ENCODE measurements around the gene GNL1.
"Not testable (repeated sequence)": the region's sequence is repeated elsewhere in the genome, so short reads cannot be mapped to it uniquely, and the experiment has no call there.

Gene GNL1

GRCh38 chr6:30537931-30538330 lies 18.4 kb downstream of the GNL1 start:
- H3K27me3 ChIP-seq (ENCODE audit: control insufficient read depth in 2 of 2, insufficient read depth in 2 of 2, low read length in 2 of 2), result no peaks in the 10 kb centered on the region
- no peaks in the 10 kb centered on the region for H3K36me3 ChIP-seq (ENCODE audit: control insufficient read depth in 2 of 2, insufficient read depth in 2 of 2, low read length in 2 of 2)
- no peak overlapping the region for H3K9ac ChIP-seq (ENCODE audit: low read depth in 1 of 2, low read length in 2 of 2)
- H3K4me3 ChIP-seq (ENCODE audit: low read length in 2 of 2), result no peak overlapping the region
- H3K4me1 ChIP-seq (ENCODE audit: control insufficient read depth in 2 of 2, insufficient read depth in 2 of 2, low read length in 2 of 2), result peaks cover 0 to 7% of the 10 kb centered on the region in 2 donors
- no peaks in the 10 kb centered on the region for H3K9me3 ChIP-seq (ENCODE audit: control insufficient read depth in 2 of 2, low read length in 2 of 2)
- H3K27ac ChIP-seq (ENCODE audit: low read depth in 2 of 2, low read length in 2 of 2), result no peak overlapping the region

- peaks cover 0 to 6% of the 10 kb centered on the region in 2 donors for H3K4me1 ChIP-seq (ENCODE audit: control insufficient read depth in 2 of 2, insufficient read depth in 2 of 2, low read length in 2 of 2)
- H3K9ac ChIP-seq (ENCODE audit: low read depth in 1 of 2, low read length in 2 of 2), result no peak overlapping the region
- H3K36me3 ChIP-seq (ENCODE audit: control insufficient read depth in 2 of 2, insufficient read depth in 2 of 2, low read length in 2 of 2), result no peaks in the 10 kb centered on the region
- no peak overlapping the region for H3K4me3 ChIP-seq (ENCODE audit: low read length in 2 of 2)
- no peaks in the 10 kb centered on the region for H3K27me3 ChIP-seq (ENCODE audit: control insufficient read depth in 2 of 2, insufficient read depth in 2 of 2, low read length in 2 of 2)
- no peak overlapping the region for H3K27ac ChIP-seq (ENCODE audit: low read depth in 2 of 2, low read length in 2 of 2)
- H3K9me3 ChIP-seq (ENCODE audit: control insufficient read depth in 2 of 2, low read length in 2 of 2), result no peaks in the 10 kb centered on the region
Observed at GRCh38 chr6:30533460-30534294, 22.6 kb downstream of the GNL1 start.

DNA sequence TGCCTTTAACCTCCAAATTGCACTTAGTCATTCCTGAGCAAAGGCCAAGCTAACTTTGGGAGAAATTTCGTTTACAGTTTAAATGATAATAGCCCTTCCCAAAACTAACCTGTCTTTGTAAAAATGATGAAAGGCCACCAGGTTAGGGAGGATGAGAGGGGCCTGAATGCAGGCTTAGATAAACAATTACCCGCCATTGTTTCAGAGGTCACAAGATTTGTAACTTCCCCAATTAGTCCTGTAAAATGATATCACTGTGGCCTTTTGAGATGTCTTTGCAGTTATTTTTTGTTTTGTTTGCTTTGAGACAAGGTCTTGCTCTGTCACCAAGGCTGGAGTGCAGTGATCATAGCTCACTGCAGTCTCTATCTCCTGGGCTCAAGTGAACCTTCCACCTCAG lies 26.3 kb downstream of the GNL1 start:
- Histone ChIP-seq H3K4me3 (ENCODE audit: low read length in 2 of 2) (no peak overlapping the region), H3K4me1 (ENCODE audit: control insufficient read depth in 2 of 2, insufficient read depth in 2 of 2, low read length in 2 of 2) (peaks cover 4 to 6% of the 10 kb centered on the region in 2 donors), H3K9ac (ENCODE audit: low read depth in 1 of 2, low read length in 2 of 2) (no peak overlapping the region), H3K9me3 (ENCODE audit: control insufficient read depth in 2 of 2, low read length in 2 of 2) (no peaks in the 10 kb centered on the region), H3K36me3 (ENCODE audit: control insufficient read depth in 2 of 2, insufficient read depth in 2 of 2, low read length in 2 of 2) (no peaks in the 10 kb centered on the region), H3K27me3 (ENCODE audit: control insufficient read depth in 2 of 2, insufficient read depth in 2 of 2, low read length in 2 of 2) (no peaks in the 10 kb centered on the region), H3K27ac (ENCODE audit: low read depth in 2 of 2, low read length in 2 of 2) (no peak overlapping the region)

DNA sequence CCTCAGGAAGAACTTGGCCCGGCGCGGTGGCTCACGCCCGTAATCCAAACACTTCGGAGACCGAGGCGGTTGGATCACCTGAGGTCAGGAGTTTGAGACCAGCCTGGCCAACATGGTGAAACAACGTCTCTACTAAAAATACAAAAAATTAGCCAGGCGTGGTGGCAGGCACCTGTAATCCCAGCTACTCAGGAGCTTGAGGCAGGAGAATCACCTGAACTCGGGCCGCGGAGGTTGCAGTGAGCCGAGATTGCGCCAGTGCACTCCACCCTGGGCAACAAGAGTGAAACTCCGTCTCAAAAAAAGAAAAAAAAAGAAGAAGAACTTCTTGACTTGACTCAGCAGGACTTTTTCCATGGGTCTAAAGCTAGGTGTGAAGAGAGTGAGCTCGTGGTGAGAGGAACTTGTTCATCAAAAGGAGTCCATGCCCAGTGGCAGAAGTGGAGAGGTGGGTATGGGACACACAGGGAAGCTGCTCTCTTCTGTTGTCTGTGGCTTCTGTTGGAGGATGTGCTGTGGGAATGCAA lies 26.9 kb downstream of the GNL1 start:
- not testable (repeated sequence) for H3K4me3 ChIP-seq (ENCODE audit: low read length in 2 of 2); H3K36me3 ChIP-seq (ENCODE audit: control insufficient read depth in 2 of 2, insufficient read depth in 2 of 2, low read length in 2 of 2); H3K4me1 ChIP-seq (ENCODE audit: control insufficient read depth in 2 of 2, insufficient read depth in 2 of 2, low read length in 2 of 2); H3K27ac ChIP-seq (ENCODE audit: low read depth in 2 of 2, low read length in 2 of 2); H3K27me3 ChIP-seq (ENCODE audit: control insufficient read depth in 2 of 2, insufficient read depth in 2 of 2, low read length in 2 of 2); H3K9me3 ChIP-seq (ENCODE audit: control insufficient read depth in 2 of 2, low read length in 2 of 2); H3K9ac ChIP-seq (ENCODE audit: low read depth in 1 of 2, low read length in 2 of 2)

DNA sequence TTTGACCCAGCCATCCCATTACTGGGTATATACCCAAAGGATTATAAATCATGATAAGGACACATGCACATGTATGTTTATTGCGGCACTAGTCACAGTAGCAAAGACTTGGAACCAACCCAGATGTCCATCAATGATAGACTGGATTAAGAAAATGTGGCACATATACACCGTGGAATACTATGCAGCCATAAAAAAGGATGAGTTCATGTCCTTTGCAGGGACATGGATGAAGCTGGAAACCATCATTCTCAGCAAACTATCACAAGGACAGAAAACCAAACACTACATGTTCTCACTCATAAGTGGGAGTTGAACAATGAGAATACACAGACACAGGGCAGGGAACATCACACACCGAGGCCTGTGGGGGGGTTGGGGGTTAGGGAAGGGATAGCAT lies 29.8 kb downstream of the GNL1 start:
- not testable (repeated sequence) for H3K36me3 ChIP-seq (ENCODE audit: control insufficient read depth in 2 of 2, insufficient read depth in 2 of 2, low read length in 2 of 2); H3K9ac ChIP-seq (ENCODE audit: low read depth in 1 of 2, low read length in 2 of 2); H3K9me3 ChIP-seq (ENCODE audit: control insufficient read depth in 2 of 2, low read length in 2 of 2); H3K27me3 ChIP-seq (ENCODE audit: control insufficient read depth in 2 of 2, insufficient read depth in 2 of 2, low read length in 2 of 2); H3K27ac ChIP-seq (ENCODE audit: low read depth in 2 of 2, low read length in 2 of 2); H3K4me3 ChIP-seq (ENCODE audit: low read length in 2 of 2); H3K4me1 ChIP-seq (ENCODE audit: control insufficient read depth in 2 of 2, insufficient read depth in 2 of 2, low read length in 2 of 2)

DNA sequence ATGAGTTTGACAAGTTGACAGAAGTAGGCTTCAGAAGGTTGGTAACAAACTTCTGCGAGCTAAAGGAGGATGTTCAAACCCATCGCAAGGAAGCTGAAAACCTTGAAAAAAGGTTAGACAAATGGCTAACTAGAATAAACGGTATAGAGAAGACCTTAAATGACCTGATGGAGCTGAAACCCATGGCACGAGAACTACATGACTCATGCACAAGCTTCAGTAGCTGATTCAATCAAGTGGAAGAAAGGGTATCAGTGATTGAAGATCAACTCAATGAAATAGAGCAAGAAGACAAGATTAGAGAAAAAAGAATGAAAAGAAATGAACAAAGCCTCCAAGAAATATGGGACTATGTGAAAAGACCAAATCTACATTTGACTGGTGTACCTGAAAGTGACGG lies 34.3 kb downstream of the GNL1 start:
- H3K4me1 ChIP-seq (ENCODE audit: control insufficient read depth in 2 of 2, insufficient read depth in 2 of 2, low read length in 2 of 2); H3K27me3 ChIP-seq (ENCODE audit: control insufficient read depth in 2 of 2, insufficient read depth in 2 of 2, low read length in 2 of 2); H3K36me3 ChIP-seq (ENCODE audit: control insufficient read depth in 2 of 2, insufficient read depth in 2 of 2, low read length in 2 of 2); H3K9ac ChIP-seq (ENCODE audit: low read depth in 1 of 2, low read length in 2 of 2); H3K9me3 ChIP-seq (ENCODE audit: control insufficient read depth in 2 of 2, low read length in 2 of 2); H3K27ac ChIP-seq (ENCODE audit: low read depth in 2 of 2, low read length in 2 of 2); H3K4me3 ChIP-seq (ENCODE audit: low read length in 2 of 2): not testable (repeated sequence)

- not testable (repeated sequence) for H3K4me1 ChIP-seq (ENCODE audit: control insufficient read depth in 2 of 2, insufficient read depth in 2 of 2, low read length in 2 of 2); H3K27me3 ChIP-seq (ENCODE audit: control insufficient read depth in 2 of 2, insufficient read depth in 2 of 2, low read length in 2 of 2); H3K9me3 ChIP-seq (ENCODE audit: control insufficient read depth in 2 of 2, low read length in 2 of 2); H3K36me3 ChIP-seq (ENCODE audit: control insufficient read depth in 2 of 2, insufficient read depth in 2 of 2, low read length in 2 of 2)
- Histone ChIP-seq H3K27ac (ENCODE audit: low read depth in 2 of 2, low read length in 2 of 2) (peak overlapping the region; percentile 74 to 79), H3K4me3 (ENCODE audit: low read length in 2 of 2) (peak overlapping the region in 1 of 2 donors; percentile 13), H3K9ac (ENCODE audit: low read depth in 1 of 2, low read length in 2 of 2) (peak overlapping the region in 1 of 2 donors; percentile 48)
Observed at GRCh38 chr6:30521082-30521481, 35.2 kb downstream of the GNL1 start.

DNA sequence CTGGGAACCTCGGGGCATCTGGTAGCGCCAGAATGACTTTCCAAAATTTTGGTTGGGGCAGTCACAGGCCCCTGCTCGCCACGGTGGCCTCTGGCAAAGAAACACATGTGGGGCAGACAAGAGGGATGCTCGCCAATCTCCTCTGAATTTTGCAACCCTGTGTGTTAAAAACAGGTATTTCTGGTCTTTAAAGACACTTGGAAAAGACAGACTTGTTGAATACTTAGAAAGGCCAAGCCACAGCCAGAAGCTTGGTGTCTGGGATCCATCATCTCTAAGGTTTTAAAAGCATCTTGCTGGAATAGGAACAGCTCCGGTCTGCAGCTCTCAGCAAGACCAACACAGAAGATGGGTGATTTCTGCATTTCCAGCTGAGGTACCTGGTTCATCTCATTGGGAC lies 35.8 kb downstream of the GNL1 start:
- peaks cover 0 to 6% of the 10 kb centered on the region in 2 donors for H3K4me1 ChIP-seq (ENCODE audit: control insufficient read depth in 2 of 2, insufficient read depth in 2 of 2, low read length in 2 of 2)
- no peaks in the 10 kb centered on the region for H3K9me3 ChIP-seq (ENCODE audit: control insufficient read depth in 2 of 2, low read length in 2 of 2)
- H3K4me3 ChIP-seq (ENCODE audit: low read length in 2 of 2), result peak overlapping the region in 1 of 2 donors; percentile 13
- no peak overlapping the region for H3K9ac ChIP-seq (ENCODE audit: low read depth in 1 of 2, low read length in 2 of 2)
- no peaks in the 10 kb centered on the region for H3K27me3 ChIP-seq (ENCODE audit: control insufficient read depth in 2 of 2, insufficient read depth in 2 of 2, low read length in 2 of 2)
- H3K27ac ChIP-seq (ENCODE audit: low read depth in 2 of 2, low read length in 2 of 2), result peak overlapping the region; percentile 64 to 74
- H3K36me3 ChIP-seq (ENCODE audit: control insufficient read depth in 2 of 2, insufficient read depth in 2 of 2, low read length in 2 of 2), result no peaks in the 10 kb centered on the region

- H3K9ac ChIP-seq (ENCODE audit: low read depth in 1 of 2, low read length in 2 of 2); H3K27ac ChIP-seq (ENCODE audit: low read depth in 2 of 2, low read length in 2 of 2); H3K27me3 ChIP-seq (ENCODE audit: control insufficient read depth in 2 of 2, insufficient read depth in 2 of 2, low read length in 2 of 2); H3K36me3 ChIP-seq (ENCODE audit: control insufficient read depth in 2 of 2, insufficient read depth in 2 of 2, low read length in 2 of 2); H3K4me3 ChIP-seq (ENCODE audit: low read length in 2 of 2); H3K4me1 ChIP-seq (ENCODE audit: control insufficient read depth in 2 of 2, insufficient read depth in 2 of 2, low read length in 2 of 2); H3K9me3 ChIP-seq (ENCODE audit: control insufficient read depth in 2 of 2, low read length in 2 of 2): not testable (repeated sequence)
Observed at GRCh38 chr6:30518505-30519145, 37.7 kb downstream of the GNL1 start.

GRCh38 chr6:30517767-30518504 lies 38.4 kb downstream of the GNL1 start:
- H3K27me3 ChIP-seq (ENCODE audit: control insufficient read depth in 2 of 2, insufficient read depth in 2 of 2, low read length in 2 of 2); H3K36me3 ChIP-seq (ENCODE audit: control insufficient read depth in 2 of 2, insufficient read depth in 2 of 2, low read length in 2 of 2); H3K9ac ChIP-seq (ENCODE audit: low read depth in 1 of 2, low read length in 2 of 2); H3K27ac ChIP-seq (ENCODE audit: low read depth in 2 of 2, low read length in 2 of 2); H3K9me3 ChIP-seq (ENCODE audit: control insufficient read depth in 2 of 2, low read length in 2 of 2); H3K4me3 ChIP-seq (ENCODE audit: low read length in 2 of 2); H3K4me1 ChIP-seq (ENCODE audit: control insufficient read depth in 2 of 2, insufficient read depth in 2 of 2, low read length in 2 of 2): not testable (repeated sequence)
